Activated CD4-positive, alpha-beta memory T cell treated with anti-CD3 and anti-CD28 coated beads, Interleukin-2, amount 10 ng/mL, durations not matched to agents 7 days and 5 days (primary cell): ENCODE measurements around the gene ELF3. TPM values are rescaled to one million over a fixed set of nuclear protein-coding genes. Genes with fewer than 3 reads are reported as not detected.
"Not testable (repeated sequence)": the region's sequence is repeated elsewhere in the genome, so short reads cannot be mapped to it uniquely, and the experiment has no call there.

Experiments used
- CTCF ChIA-PET: fragments of 350-600 bp; sonication (Branson Sonifier 250); formaldehyde crosslinking; loops from one replicate; lab custom pipeline; 2021; ENCODE audit warnings: antibody characterized with exemption, inconsistent platforms; lab: Charles Lee
- POLR2A ChIA-PET: fragments of 350-600 bp; sonication (Branson Sonifier 250); formaldehyde crosslinking; loops from one replicate; lab custom pipeline; 2021; ENCODE audit warnings: antibody characterized with exemption; lab: Charles Lee
- DNase-seq: peaks from one replicate; pipeline ENCODE4 v3.0.0-alpha.2; 2020
- H3K27ac Mint-ChIP-seq: one replicate; pipeline ENCODE4 v1.8.0; 2021; ENCODE audit warnings: mild to moderate bottlenecking, mixed read lengths
- H3K27me3 Mint-ChIP-seq: one replicate; pipeline ENCODE4 v1.8.0; 2021; ENCODE audit warnings: mixed read lengths
- H3K36me3 Mint-ChIP-seq: one replicate; pipeline ENCODE4 v1.8.0; 2021; ENCODE audit warnings: low read depth, mixed read lengths
- H3K4me1 Mint-ChIP-seq: one replicate; pipeline ENCODE4 v1.8.0; 2021; ENCODE audit warnings: mixed read lengths
- H3K4me3 Mint-ChIP-seq: one replicate; pipeline ENCODE4 v1.8.0; 2021; ENCODE audit warnings: mild to moderate bottlenecking, mixed read lengths
- H3K9me3 Mint-ChIP-seq: one replicate; pipeline ENCODE4 v1.8.0; 2021; ENCODE audit warnings: mixed read lengths
- total RNA-seq, 2 experiments: library from RNA; stranded (reverse); gene quantifications; one replicate each; pipeline ENCODE4 v1.2.3, GENCODE V29; 2021

ELF3 gene
- total RNA-seq, 2 experiments from 2014 or later = 0.30 to 0.38 TPM

- H3K4me1 Mint-ChIP-seq = peaks cover 2% of the 10 kb centered on the region
- no peak overlapping the region for H3K4me3 Mint-ChIP-seq
- peaks cover under 1% of the 10 kb centered on the region for H3K27me3 Mint-ChIP-seq
- DNase-seq = no peak
- ChIA-PET CTCF (interaction anchor here (0.7 to 2.4 kb wide), 3 partner anchors 12 to 123 kb away, joined by 3 to 12 read pairs (median 8); no protein-coding TSS in a partner anchor), POLR2A (no interaction called here)
- no peaks in the 10 kb centered on the region for H3K9me3 Mint-ChIP-seq
- no peak overlapping the region for H3K27ac Mint-ChIP-seq
- no peaks in the 10 kb centered on the region for H3K36me3 Mint-ChIP-seq
These were observed 1.6 kb downstream of the ELF3 start for GRCh38 chr1:202011994-202012393.

GRCh38 chr1:202012544-202013478, 2.4 kb downstream of the ELF3 start:
- peaks cover 2% of the 10 kb centered on the region for H3K27me3 Mint-ChIP-seq
- DNase-seq = no peak
- no peak overlapping the region for H3K27ac Mint-ChIP-seq
- H3K4me3 Mint-ChIP-seq = no peak overlapping the region
- POLR2A ChIA-PET = no interaction called here
- CTCF ChIA-PET = interaction anchor here (2.3 to 2.4 kb wide), 2 partner anchors 13 to 122 kb away, joined by 8 to 12 read pairs; no protein-coding TSS in a partner anchor
- H3K4me1 Mint-ChIP-seq = peaks cover 4% of the 10 kb centered on the region
- H3K36me3 Mint-ChIP-seq = no peaks in the 10 kb centered on the region
- H3K9me3 Mint-ChIP-seq = no peaks in the 10 kb centered on the region

DNA sequence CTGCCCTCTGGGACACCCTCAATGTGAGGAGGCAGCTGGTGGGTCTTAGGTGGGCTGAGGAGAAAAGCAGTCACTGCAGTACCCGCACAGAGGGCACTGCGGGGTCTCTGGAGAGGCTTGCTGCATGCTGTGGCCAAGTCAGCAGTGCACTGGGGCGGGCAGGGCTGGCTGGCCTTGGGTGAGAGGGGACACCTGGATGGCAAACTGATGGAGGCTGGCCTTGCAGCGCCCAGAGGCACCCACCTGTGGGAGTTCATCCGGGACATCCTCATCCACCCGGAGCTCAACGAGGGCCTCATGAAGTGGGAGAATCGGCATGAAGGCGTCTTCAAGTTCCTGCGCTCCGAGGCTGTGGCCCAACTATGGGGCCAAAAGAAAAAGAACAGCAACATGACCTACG, 3.2 kb downstream of the ELF3 start:
- CTCF ChIA-PET = interaction anchor here (0.6 to 2.4 kb wide), 2 partner anchors 14 to 311 kb away, joined by 5 to 8 read pairs; no protein-coding TSS in a partner anchor
- no peaks in the 10 kb centered on the region for H3K9me3 Mint-ChIP-seq
- peaks cover 3% of the 10 kb centered on the region for H3K27me3 Mint-ChIP-seq
- no peaks in the 10 kb centered on the region for H3K36me3 Mint-ChIP-seq
- peaks cover 10% of the 10 kb centered on the region for H3K4me1 Mint-ChIP-seq
- POLR2A ChIA-PET = no interaction called here
- no peak for DNase-seq
- no peak overlapping the region for H3K27ac Mint-ChIP-seq
- H3K4me3 Mint-ChIP-seq = no peak overlapping the region

- CTCF ChIA-PET = interaction anchor here (0.6 to 2.4 kb wide), 3 partner anchors 15 to 311 kb away, joined by 3 to 8 read pairs (median 5); no protein-coding TSS in a partner anchor
- Mint-ChIP-seq H3K4me3 (no peak overlapping the region), H3K9me3 (no peaks in the 10 kb centered on the region), H3K27ac (no peak overlapping the region), H3K36me3 (no peaks in the 10 kb centered on the region), H3K27me3 (peaks cover 7% of the 10 kb centered on the region), H3K4me1 (peaks cover 15% of the 10 kb centered on the region)
- DNase-seq = no peak
- POLR2A ChIA-PET = no interaction called here
These were observed 3.7 kb downstream of the ELF3 start for GRCh38 chr1:202014060-202014459.

- Mint-ChIP-seq H3K27ac (no peak overlapping the region), H3K27me3 (peaks cover 7% of the 10 kb centered on the region), H3K4me1 (peaks cover 16% of the 10 kb centered on the region), H3K4me3 (no peak overlapping the region), H3K9me3 (no peaks in the 10 kb centered on the region), H3K36me3 (no peaks in the 10 kb centered on the region)
- CTCF ChIA-PET = interaction anchor here (1.4 to 2.1 kb wide), 3 partner anchors 15 to 120 kb away, joined by 3 to 7 read pairs (median 3); no protein-coding TSS in a partner anchor
- POLR2A ChIA-PET = no interaction called here
- DNase-seq = no peak
These were observed 4.7 kb downstream of the ELF3 start for GRCh38 chr1:202014915-202015661.

DNA sequence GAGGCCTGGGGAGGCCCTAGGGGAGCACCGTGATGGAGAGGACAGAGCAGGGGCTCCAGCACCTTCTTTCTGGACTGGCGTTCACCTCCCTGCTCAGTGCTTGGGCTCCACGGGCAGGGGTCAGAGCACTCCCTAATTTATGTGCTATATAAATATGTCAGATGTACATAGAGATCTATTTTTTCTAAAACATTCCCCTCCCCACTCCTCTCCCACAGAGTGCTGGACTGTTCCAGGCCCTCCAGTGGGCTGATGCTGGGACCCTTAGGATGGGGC, 5.2 kb downstream of the ELF3 start:
- Mint-ChIP-seq H3K4me3 (no peak overlapping the region), H3K4me1 (peaks cover 16% of the 10 kb centered on the region), H3K9me3 (no peaks in the 10 kb centered on the region), H3K27me3 (peaks cover 7% of the 10 kb centered on the region), H3K27ac (no peak overlapping the region), H3K36me3 (no peaks in the 10 kb centered on the region)
- no peak for DNase-seq
- CTCF ChIA-PET = interaction anchor here (0.8 to 2.1 kb wide), 3 partner anchors 9 to 120 kb away, joined by 3 to 7 read pairs (median 3); no protein-coding TSS in a partner anchor
- POLR2A ChIA-PET = no interaction called here

GRCh38 chr1:202016022-202016810, 5.8 kb downstream of the ELF3 start:
- ChIA-PET POLR2A (no interaction called here), CTCF (interaction anchor here (0.7 to 2.1 kb wide), 6 partner anchors 9 to 119 kb away, joined by 3 to 7 read pairs (median 3); no protein-coding TSS in a partner anchor)
- peaks cover 16% of the 10 kb centered on the region for H3K4me1 Mint-ChIP-seq

GRCh38 chr1:202016811-202017748, 6.7 kb downstream of the ELF3 start:
- H3K27ac Mint-ChIP-seq = no peak overlapping the region
- H3K4me1 Mint-ChIP-seq = peaks cover 16% of the 10 kb centered on the region
- H3K27me3 Mint-ChIP-seq = peaks cover 10% of the 10 kb centered on the region
- no peak for DNase-seq
- ChIA-PET POLR2A (no interaction called here), CTCF (interaction anchor here (0.7 to 2.1 kb wide), 3 partner anchors 12 to 118 kb away, joined by 3 to 7 read pairs (median 5); no protein-coding TSS in a partner anchor)
- H3K4me3 Mint-ChIP-seq = no peak overlapping the region
- H3K36me3 Mint-ChIP-seq = no peaks in the 10 kb centered on the region
- H3K9me3 Mint-ChIP-seq = no peaks in the 10 kb centered on the region

More at GRCh38 chr1:202016022-202016810, 5.8 kb downstream of the ELF3 start:
- Mint-ChIP-seq H3K9me3 (no peaks in the 10 kb centered on the region), H3K27ac (no peak overlapping the region), H3K4me3 (no peak overlapping the region), H3K36me3 (no peaks in the 10 kb centered on the region), H3K27me3 (peaks cover 7% of the 10 kb centered on the region)
- no peak for DNase-seq

GRCh38 chr1:202017749-202018467, 7.5 kb downstream of the ELF3 start:
- Mint-ChIP-seq H3K27ac (no peak overlapping the region), H3K4me1 (peaks cover 16% of the 10 kb centered on the region), H3K36me3 (no peaks in the 10 kb centered on the region), H3K27me3 (peaks cover 11% of the 10 kb centered on the region), H3K4me3 (no peak overlapping the region), H3K9me3 (no peaks in the 10 kb centered on the region)
- no peak for DNase-seq
- CTCF ChIA-PET = no interaction called here
- POLR2A ChIA-PET = no interaction called here

DNA sequence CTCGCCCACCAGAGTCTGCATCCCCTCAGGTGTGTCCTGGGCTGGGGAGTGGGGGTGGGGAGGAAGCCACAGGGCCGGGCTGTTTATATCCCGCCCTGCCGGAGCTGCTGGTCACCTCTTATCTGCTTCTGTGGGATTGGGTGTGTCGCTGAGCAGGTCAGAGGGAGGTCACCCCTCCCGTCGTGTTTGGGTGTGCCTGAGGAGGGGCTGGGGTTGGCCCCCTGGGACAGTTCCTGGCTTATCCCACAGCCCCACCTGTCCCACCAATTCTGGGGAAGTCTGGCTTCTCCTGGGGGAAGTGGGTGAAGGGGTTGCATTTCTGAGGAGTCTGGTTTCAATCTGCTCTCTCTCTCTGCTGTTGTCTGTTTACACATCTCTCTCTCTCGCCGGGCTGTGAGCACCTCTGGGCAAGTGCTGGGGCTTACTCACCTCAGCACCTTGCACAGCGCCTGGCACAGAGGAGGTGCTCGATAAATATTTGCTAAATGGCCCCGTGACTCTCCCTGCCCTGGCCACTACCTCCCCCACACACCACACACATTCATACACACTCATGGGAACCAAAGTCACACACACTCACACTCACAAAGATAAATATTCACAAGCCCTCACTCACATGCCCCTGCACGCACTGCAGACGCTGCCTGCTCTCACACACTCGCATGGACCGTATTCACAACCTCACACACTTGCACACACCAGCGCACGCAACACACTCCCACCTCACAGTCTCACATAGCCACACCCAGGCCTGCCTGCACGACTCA, 8.3 kb downstream of the ELF3 start:
- H3K27me3 Mint-ChIP-seq = peaks cover 16% of the 10 kb centered on the region
- ChIA-PET CTCF (no interaction called here), POLR2A (no interaction called here)
- no peak overlapping the region for H3K27ac Mint-ChIP-seq
- no peak for DNase-seq
- H3K36me3 Mint-ChIP-seq = no peaks in the 10 kb centered on the region
- no peaks in the 10 kb centered on the region for H3K9me3 Mint-ChIP-seq
- H3K4me3 Mint-ChIP-seq = no peak overlapping the region
- H3K4me1 Mint-ChIP-seq = peaks cover 16% of the 10 kb centered on the region

- H3K9me3 Mint-ChIP-seq, H3K36me3 Mint-ChIP-seq, DNase-seq, H3K4me3 Mint-ChIP-seq, H3K27ac Mint-ChIP-seq, CTCF ChIA-PET, POLR2A ChIA-PET: not testable (repeated sequence)
- Mint-ChIP-seq H3K4me1 (peaks cover 16% of the 10 kb centered on the region), H3K27me3 (peaks cover 16% of the 10 kb centered on the region)
These were observed 8.8 kb downstream of the ELF3 start for GRCh38 chr1:202019235-202019558.
